ENCODE results near the gene SLC35C1.

GRCh38 chr11:45774786-45775185, 30.2 kb upstream of the SLC35C1 start:
- TF ChIP-seq EZH2 (IDR thresholded peaks at IDR 0.05; ENCODE audit: low read length), result no peak
- TF ChIP-seq CTCF (optimal IDR thresholded peaks at IDR 0.05 in 1 of 3, IDR thresholded peaks at IDR 0.05 in 1 of 3, conservative IDR thresholded peaks at IDR 0.05 in 1 of 3; ENCODE audit: extremely low read depth in 1 of 3, insufficient read depth in 2 of 3, low read length in 3 of 3), result no peak
